ENCODE results near the gene STRIP2. TPM values are rescaled to one million over a fixed set of nuclear protein-coding genes. Genes with fewer than 3 reads are reported as not detected.

STRIP2 gene
- total RNA-seq (2014; rRNA removed; shearing (Covaris generic)), result 1.3 and 2.1 TPM in 2 replicates
- total RNA-seq (2022), result 4.2 and 4.3 TPM in 2 replicates
- Bru-seq, nascent RNA, result percentile 48 among the genes with signal in this experiment
- percentile 39 among the genes with signal in this experiment for BruChase-seq, experiment 1, labeled RNA remaining after a 6-hour chase
- BruChase-seq, experiment 2, labeled RNA remaining after a 2-hour chase, result percentile 48 among the genes with signal in this experiment
- long read RNA-seq, partial matches to known transcripts, result 0 of 7 reads
- long read RNA-seq, other reads (novel, unspliced or antisense), result 6 of 7 reads

DNA sequence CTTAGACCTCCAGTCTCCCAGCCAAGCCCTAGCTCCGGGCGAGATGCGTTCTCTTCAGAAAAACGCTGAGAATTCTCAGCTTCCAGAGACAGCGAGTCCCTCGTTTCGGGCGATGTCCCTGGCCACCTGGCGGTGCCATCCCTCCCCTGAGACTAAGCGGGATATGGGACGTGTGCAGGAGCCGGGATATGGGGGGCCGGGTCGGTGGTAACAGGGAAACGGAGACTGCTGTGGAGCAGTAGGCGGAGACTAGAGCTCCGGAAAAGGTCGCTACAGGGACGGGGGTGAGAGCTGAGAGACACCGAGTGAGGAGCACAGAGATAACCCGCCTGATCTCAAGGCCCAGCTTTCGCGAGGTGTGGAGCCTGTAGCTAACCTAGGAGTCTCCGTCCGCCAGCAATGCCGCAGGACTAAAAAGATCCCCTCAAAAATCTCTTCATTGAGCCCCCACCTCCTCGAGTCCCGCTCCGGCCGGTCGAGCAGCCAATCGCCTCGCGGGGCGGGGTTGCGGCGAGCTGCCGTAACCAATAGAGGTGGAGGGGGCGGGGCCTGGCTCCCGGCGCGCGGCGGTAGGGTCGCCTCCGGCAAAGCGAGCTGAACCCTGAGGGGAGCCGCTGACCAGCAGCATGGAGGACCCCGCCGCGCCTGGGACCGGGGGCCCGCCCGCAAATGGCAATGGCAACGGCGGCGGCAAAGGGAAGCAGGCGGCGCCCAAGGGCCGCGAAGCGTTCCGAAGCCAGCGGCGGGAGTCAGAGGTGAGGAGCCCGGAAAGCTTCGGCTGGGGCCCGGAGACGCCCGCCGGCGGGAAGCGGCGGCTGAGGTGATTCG, at the start of gene STRIP2:
TSS of gene STRIP2 (plus strand) at position 586 of the 828 bp plus-strand sequence. CDS start at position 627, 41 bp downstream.
- peak within 1 kb of the TSS; percentile 12 for H3K27ac ChIP-seq (ENCODE audit: low read depth, low read length, poor library complexity, severe bottlenecking)
- H2AFZ ChIP-seq (ENCODE audit: low read length), result peak within 1 kb of the TSS; percentile 99
- ChIA-PET POLR2A (interaction anchor here (0.6 to 1.5 kb wide), 17 partner anchors 9 to 635 kb away, joined by 3 to 5 read pairs (median 3); no protein-coding TSS in a partner anchor), CTCF (ENCODE audit: unreplicated experiment) (interaction anchor here (0.9 to 2.3 kb wide), 4 partner anchors 9 to 91 kb away, joined by 3 to 7 read pairs (median 3); no protein-coding TSS in a partner anchor)
- peak within 1 kb of the TSS; percentile 90 for H3K4me2 ChIP-seq (ENCODE audit: low read length)
- H3K4me1 ChIP-seq (ENCODE audit: insufficient read depth, low read length, poor library complexity, severe bottlenecking), result peaks cover 9% of the 10 kb centered on the region
- no peaks in the 10 kb centered on the region for H3K9me3 ChIP-seq (ENCODE audit: low read length)
- DNase-seq (ENCODE audit: low spot score), result peak; percentile 91
- intact Hi-C loops (cut with micrococcal nuclease; ENCODE audit: unreplicated experiment), result no loop called here
- no peaks in the 10 kb centered on the region for H3K9me2 ChIP-seq (ENCODE audit: insufficient read depth, low read length)
- BruUV-seq (replicated peaks), result no TSS peak
- no peaks in the 10 kb centered on the region for H3K79me2 ChIP-seq (ENCODE audit: insufficient read depth, low read depth, low read length)
- TF ChIP-seq EZH2phosphoT487 (IDR thresholded peaks at IDR 0.05; ENCODE audit: borderline replicate concordance, low read depth, low read length) (no peak), CTCF (conservative IDR thresholded peaks at IDR 0.05; ENCODE audit: low read length) (no peak)
- peak within 1 kb of the TSS; percentile 76 for H3K4me3 ChIP-seq (ENCODE audit: low read depth, low read length, poor library complexity, severe bottlenecking)
- H4K20me1 ChIP-seq (ENCODE audit: insufficient read depth, low read length), result no peaks in the 10 kb centered on the region
- H3K36me3 ChIP-seq (ENCODE audit: insufficient read depth, low read length), result no peaks in the 10 kb centered on the region

DNA sequence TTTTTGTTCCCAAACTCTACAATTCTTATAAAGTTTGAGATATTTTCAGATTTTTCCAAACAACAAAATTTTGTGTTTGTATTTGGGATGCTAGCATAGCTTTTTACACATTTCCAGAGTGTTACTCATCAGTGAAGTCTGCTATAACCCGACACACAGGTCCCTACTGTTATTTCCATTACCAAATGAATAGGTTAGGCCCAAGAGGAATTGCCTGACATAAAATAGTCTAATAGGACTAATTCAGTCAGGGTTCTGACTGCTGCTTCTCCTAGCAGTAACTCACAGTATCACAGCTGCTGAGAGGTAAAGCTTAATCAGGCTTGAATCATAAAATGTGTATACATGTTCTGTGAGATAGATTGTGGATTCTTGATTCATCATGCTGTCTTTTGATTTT, 49.1 kb upstream of the STRIP2 start:
- H4K20me1 ChIP-seq (ENCODE audit: insufficient read depth, low read length), result no peaks in the 10 kb centered on the region; the same call in 1 of the 2 replicates
- H3K79me2 ChIP-seq (ENCODE audit: insufficient read depth, low read depth, low read length), result no peaks in the 10 kb centered on the region
- ChIA-PET POLR2A (interaction anchor here (0.9 kb wide), 1 partner anchor 18 kb away, joined by 3 read pairs; no protein-coding TSS in a partner anchor), CTCF (ENCODE audit: unreplicated experiment) (no interaction called here)
- no peak overlapping the region for H3K4me3 ChIP-seq (ENCODE audit: low read depth, low read length, poor library complexity, severe bottlenecking)
- TF ChIP-seq EZH2phosphoT487 (IDR thresholded peaks at IDR 0.05; ENCODE audit: borderline replicate concordance, low read depth, low read length), result no peak
- no peaks in the 10 kb centered on the region for H3K9me2 ChIP-seq (ENCODE audit: insufficient read depth, low read length)
- no peaks in the 10 kb centered on the region for H3K36me3 ChIP-seq (ENCODE audit: insufficient read depth, low read length)
- no peaks in the 10 kb centered on the region for H3K9me3 ChIP-seq (ENCODE audit: low read length)
- no peak overlapping the region for H2AFZ ChIP-seq (ENCODE audit: low read length)
- H3K4me2 ChIP-seq (ENCODE audit: low read length), result no peak overlapping the region
- BruUV-seq (replicated peaks), result no TSS peak
- intact Hi-C loops (cut with micrococcal nuclease; ENCODE audit: unreplicated experiment), result no loop called here
- DNase-seq (ENCODE audit: low spot score), result no peak
- no peaks in the 10 kb centered on the region for H3K4me1 ChIP-seq (ENCODE audit: insufficient read depth, low read length, poor library complexity, severe bottlenecking)
- H3K27ac ChIP-seq (ENCODE audit: low read depth, low read length, poor library complexity, severe bottlenecking), result no peak overlapping the region

- intact Hi-C loops (cut with micrococcal nuclease; ENCODE audit: unreplicated experiment), result no loop called here
- ChIA-PET POLR2A (interaction anchor here (0.7 kb wide), 1 partner anchor 24 kb away, joined by 3 read pairs; no protein-coding TSS in a partner anchor), CTCF (ENCODE audit: unreplicated experiment) (no interaction called here)
- no peak for DNase-seq (ENCODE audit: low spot score)
- Histone ChIP-seq H3K79me2 (ENCODE audit: insufficient read depth, low read depth, low read length) (no peaks in the 10 kb centered on the region), H4K20me1 (ENCODE audit: insufficient read depth, low read length) (no peaks in the 10 kb centered on the region; the same call in 1 of the 2 replicates), H2AFZ (ENCODE audit: low read length) (no peak overlapping the region), H3K4me1 (ENCODE audit: insufficient read depth, low read length, poor library complexity, severe bottlenecking) (no peaks in the 10 kb centered on the region), H3K9me3 (ENCODE audit: low read length) (no peaks in the 10 kb centered on the region), H3K4me3 (ENCODE audit: low read depth, low read length, poor library complexity, severe bottlenecking) (no peak overlapping the region), H3K27ac (ENCODE audit: low read depth, low read length, poor library complexity, severe bottlenecking) (no peak overlapping the region), H3K36me3 (ENCODE audit: insufficient read depth, low read length) (no peaks in the 10 kb centered on the region), H3K4me2 (ENCODE audit: low read length) (no peak overlapping the region), H3K9me2 (ENCODE audit: insufficient read depth, low read length) (no peaks in the 10 kb centered on the region)
- no TSS peak for BruUV-seq (replicated peaks)
- TF ChIP-seq CTCF (conservative IDR thresholded peaks at IDR 0.05; ENCODE audit: low read length), result no peak
- no peak for TF ChIP-seq EZH2phosphoT487 (IDR thresholded peaks at IDR 0.05; ENCODE audit: borderline replicate concordance, low read depth, low read length)
These were observed 48.6 kb upstream of the STRIP2 start for GRCh38 chr7:129385598-129385997.

All from OCI-LY7 (cell line).